GM23248 (cell line): ENCODE measurements around the gene TTC23.

Experiments
- EZH2 ChIP-seq: fragments of 200-600 bp; sonication (generic); IDR thresholded peaks from 2 replicates; pipeline ENCODE4 v1.6.1; 2018; ENCODE audit warnings: antibody characterized with exemption, mild to moderate bottlenecking; ENCODE audit not compliant: insufficient read depth, poor library complexity, severe bottlenecking
- EZH2phosphoT487 ChIP-seq: fragments of 200-600 bp; sonication (generic); IDR thresholded peaks from 2 replicates; pipeline ENCODE4 v1.6.1; 2018; ENCODE audit warnings: antibody characterized with exemption, moderate library complexity, mild to moderate bottlenecking, low read depth; ENCODE audit not compliant: insufficient read depth

DNA sequence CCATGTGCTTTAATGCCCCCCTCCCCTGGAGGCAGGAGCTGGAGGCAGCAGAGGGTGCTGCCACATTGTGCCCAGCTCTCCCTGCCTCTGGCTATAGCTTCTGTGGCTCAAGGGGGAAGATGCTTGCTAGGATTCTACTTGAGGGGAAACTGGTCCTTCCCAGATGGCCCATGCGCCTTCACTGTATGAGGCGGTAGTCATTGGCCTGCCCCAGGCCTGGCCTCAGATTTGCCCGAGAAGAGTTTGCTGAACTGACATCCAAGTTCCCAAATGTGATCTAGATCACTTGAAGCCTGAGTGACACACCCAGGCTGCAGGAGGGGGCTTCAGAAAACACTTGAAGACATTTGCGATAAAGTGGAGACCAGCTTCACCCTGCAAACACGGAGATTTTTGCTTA is 140.4 kb downstream of the TTC23 start:
- TF ChIP-seq EZH2phosphoT487 (no peak), EZH2 (no peak)
